PC-3 (cell line): ENCODE data around the gene TEX36. TPM values are rescaled to one million over a fixed set of nuclear protein-coding genes. Genes with fewer than 3 reads are reported as not detected.
A peak's percentile ranks its signal among the peaks of the same experiment; 100 is the strongest.

Experiments
- ATAC-seq: fragments of 200-7000 bp; cut with Tn5 transposase; 2 replicates; pipeline ENCODE4 v1.9.1; 2020; ENCODE audit warnings: mild to moderate bottlenecking, moderate library complexity
- BruUV-seq: library from RNA; stranded (reverse); fragments of 400-500 nt; replicated peaks from 2 replicates; lab custom pipeline; 2021; lab: Mats Ljungman, UMichigan
- CTCF ChIA-PET: fragments of 300-600 bp; sonication (Branson Sonifier 250); formaldehyde crosslinking; loops from one replicate; lab custom pipeline; 2022; ENCODE audit warnings: antibody characterized with exemption; lab: Charles Lee
- POLR2A ChIA-PET: fragments of 300-600 bp; sonication (Branson Sonifier 250); formaldehyde crosslinking; loops from one replicate; lab custom pipeline; 2022; ENCODE audit warnings: antibody characterized with exemption; ENCODE audit not compliant: unreplicated experiment; lab: Charles Lee
- DNase-seq: peaks from one replicate; pipeline ENCODE4 v3.0.0-alpha.2; 2015
- H2AFZ ChIP-seq: fragments of 300-600 bp; sonication (generic); 2 replicates; pipeline ENCODE4 v1.6.0; 2016; ENCODE audit warnings: antibody characterized with exemption, low read length
- H3F3A ChIP-seq: fragments of 300-600 bp; sonication (generic); one replicate; pipeline ENCODE4 v1.6.0; 2017; ENCODE audit warnings: antibody characterized with exemption, low read length, control low read depth, mild to moderate bottlenecking; ENCODE audit not compliant: unreplicated experiment
- H3K27ac ChIP-seq: fragments of 300-600 bp; sonication (generic); 2 replicates; pipeline ENCODE4 v1.5.1; 2016; ENCODE audit warnings: mild to moderate bottlenecking, low read length
- H3K27me3 ChIP-seq: fragments of 300-600 bp; sonication (generic); 2 replicates; pipeline ENCODE4 v1.6.1; 2016; ENCODE audit warnings: low read length, mixed read lengths
- H3K36me3 ChIP-seq: fragments of 300-600 bp; sonication (generic); 2 replicates; pipeline ENCODE4 v1.6.1; 2016; ENCODE audit warnings: low read depth, mixed run types, low read length, mixed read lengths
- H3K4me1 ChIP-seq: fragments of 300-600 bp; sonication (generic); 2 replicates; pipeline ENCODE4 v1.5.1; 2016; ENCODE audit warnings: low read length; ENCODE audit not compliant: insufficient read depth
- H3K4me2 ChIP-seq: fragments of 300-600 bp; sonication (generic); 2 replicates; pipeline ENCODE4 v1.6.0; 2016; ENCODE audit warnings: low read length
- H3K4me3 ChIP-seq: fragments of 300-600 bp; sonication (generic); 2 replicates; pipeline ENCODE4 v1.5.1; 2016; ENCODE audit warnings: mild to moderate bottlenecking, low read length, mixed read lengths
- H3K79me2 ChIP-seq: fragments of 300-600 bp; sonication (generic); 2 replicates; pipeline ENCODE4 v1.6.1; 2017; ENCODE audit warnings: low read length, mixed read lengths
- H3K9ac ChIP-seq: fragments of 300-600 bp; sonication (generic); 2 replicates; pipeline ENCODE4 v1.6.0; 2016; ENCODE audit warnings: mild to moderate bottlenecking, low read length
- H3K9me2 ChIP-seq: fragments of 300-600 bp; sonication (generic); replicated peaks from 2 replicates; pipeline ENCODE4 v1.6.1; 2016; ENCODE audit warnings: mixed run types, low read length, mixed read lengths
- H3K9me3 ChIP-seq: fragments of 300-600 bp; sonication (generic); 2 replicates; pipeline ENCODE4 v1.6.1; 2016; ENCODE audit warnings: low read length, mixed read lengths
- H4K20me1 ChIP-seq: fragments of 300-600 bp; sonication (generic); 2 replicates; pipeline ENCODE4 v1.6.1; 2016; ENCODE audit warnings: low read length, mixed read lengths
- CTCF ChIP-seq: fragments of 300-600 bp; sonication (generic); conservative IDR thresholded peaks from 2 replicates; pipeline ENCODE4 v1.5.1; 2017; ENCODE audit warnings: antibody characterized with exemption, low read depth, mild to moderate bottlenecking, low read length
- EZH2 ChIP-seq: fragments of 300-600 bp; sonication (generic); IDR thresholded peaks from one replicate; pipeline ENCODE4 v1.6.1; 2017; ENCODE audit warnings: antibody characterized with exemption, mild to moderate bottlenecking, low read length; ENCODE audit not compliant: unreplicated experiment
- EZH2phosphoT487 ChIP-seq: fragments of 300-600 bp; sonication (generic); IDR thresholded peaks from 2 replicates; pipeline ENCODE4 v1.6.1; 2018; ENCODE audit warnings: mild to moderate bottlenecking, antibody characterized with exemption, low read length, borderline replicate concordance
- intact Hi-C: fragments of 100-400 bp; cut with micrococcal nuclease; formaldehyde crosslinking; loops from 2 replicates; pipeline ENCODE4 v1.9.0; 2023
- total RNA-seq: library from RNA; depleted of rRNA; stranded (reverse); fragments of >200 nt; gene quantifications from 2 replicates; pipeline ENCODE4 v1.2.3, GENCODE V29; 2014

Gene TEX36
- total RNA-seq, 1 experiment from 2014 or later, result not detected

- no peaks in the 10 kb centered on the region for H3K9me2 ChIP-seq
- no peaks in the 10 kb centered on the region for H3K79me2 ChIP-seq
- H3K27me3 ChIP-seq, result no peaks in the 10 kb centered on the region
- intact Hi-C loops, result loop anchor here (10.0 kb wide), 2 partner anchors 347 to 537 kb away; no protein-coding TSS in a partner anchor
- H3K9ac ChIP-seq, result no peak overlapping the region
- no TSS peak for BruUV-seq
- peaks cover 41% of the 10 kb centered on the region for H3K4me1 ChIP-seq
- peak overlapping the region; percentile 34 for H3K27ac ChIP-seq
- TF ChIP-seq EZH2 (no peak), CTCF (no peak), EZH2phosphoT487 (no peak)
- no peaks in the 10 kb centered on the region for H3F3A ChIP-seq
- H3K9me3 ChIP-seq, result no peaks in the 10 kb centered on the region
- ChIA-PET POLR2A (no interaction called here), CTCF (no interaction called here)
- no peak overlapping the region for H2AFZ ChIP-seq
- no peak overlapping the region for H3K4me3 ChIP-seq
- no peaks in the 10 kb centered on the region for H3K36me3 ChIP-seq
- H4K20me1 ChIP-seq, result no peaks in the 10 kb centered on the region
- H3K4me2 ChIP-seq, result no peak overlapping the region
- DNase-seq (no peak), ATAC-seq (no peak)
Observed at GRCh38 chr10:125692196-125692595, 9.2 kb upstream of the TEX36 start.

GRCh38 chr10:125691160-125691981 is 8.4 kb upstream of the TEX36 start:
- intact Hi-C loops, result loop anchor here (2.0 to 10.0 kb wide), 3 partner anchors 37 to 537 kb away; no protein-coding TSS in a partner anchor
- Histone ChIP-seq H3K27me3 (no peaks in the 10 kb centered on the region), H3K9me2 (no peaks in the 10 kb centered on the region), H3K79me2 (no peaks in the 10 kb centered on the region), H3K27ac (peak overlapping the region; percentile 34), H3K36me3 (no peaks in the 10 kb centered on the region), H2AFZ (no peak overlapping the region), H3K9me3 (no peaks in the 10 kb centered on the region), H3K4me1 (peaks cover 41% of the 10 kb centered on the region), H4K20me1 (no peaks in the 10 kb centered on the region), H3F3A (no peaks in the 10 kb centered on the region), H3K9ac (no peak overlapping the region), H3K4me2 (peak overlapping the region; percentile 46), H3K4me3 (no peak overlapping the region)
- TF ChIP-seq EZH2phosphoT487 (no peak), EZH2 (no peak), CTCF (no peak)
- DNase-seq, result peak; percentile 74
- BruUV-seq, result no TSS peak
- POLR2A ChIA-PET, result no interaction called here
- CTCF ChIA-PET, result no interaction called here
- peak; percentile 71 for ATAC-seq
